Spleen (tissue), 7 donors: ENCODE data around the gene CEP63.

Source experiments
- POLR2A ChIP-seq, 3 donors: fragments of 450-650 bp; IDR thresholded peaks; one replicate each; pipeline ENCODE4 v1.5.1; 2017; ENCODE audit warnings: antibody characterized with exemption in 3 of 3, mild to moderate bottlenecking in 1 of 3
- POLR2AphosphoS5 ChIP-seq, 3 donors: sonication (generic); formaldehyde crosslinking; IDR thresholded peaks; one replicate each; pipeline ENCODE4 v1.5.1; 2017; ENCODE audit warnings: antibody characterized with exemption in 3 of 3
- TF ChIP-seq, protein P1 (sequence below), 11 experiments: fragments of 200-600 bp in 7 of 11; fragments of 450-650 bp in 4 of 11; sonication (generic) in 4 of 11; IDR thresholded peaks in 8 of 11; conservative IDR thresholded peaks in 3 of 11; 1 replicate in 7 of 11; 2 replicates in 4 of 11; pipeline versions ENCODE4 v1.4.0 to v1.8.0; 2016 to 2021; ENCODE audit warnings: antibody characterized with exemption in 11 of 11, inconsistent platforms in 4 of 11, mild to moderate bottlenecking in 1 of 11
- donor health status: DM: no; HTN: no; CAD: no; lungs with moderate emphysema.
- donor health status: DM: no; HTN: no; CAD: no.
- donor health status: DM: no; HTN: no; CAD: no.

DNA sequence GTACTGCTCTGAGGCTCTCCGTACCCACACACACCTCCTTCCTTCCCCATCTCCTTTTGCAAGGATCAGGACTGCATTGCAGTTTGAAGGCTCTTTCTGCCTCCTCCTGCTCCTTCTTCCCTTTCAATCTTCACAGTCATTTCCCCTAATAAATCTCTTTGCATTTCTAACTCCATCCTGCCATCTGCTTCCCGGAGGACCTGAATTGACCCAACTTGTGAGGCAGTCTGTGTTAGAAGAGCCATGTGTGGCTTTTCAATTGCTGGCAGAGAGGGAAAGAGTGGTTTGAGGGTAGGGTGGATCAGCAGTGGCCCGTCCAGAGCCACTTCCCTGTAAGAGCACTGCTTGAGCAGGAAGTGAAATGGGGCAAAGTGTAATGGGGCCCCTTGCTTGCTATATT lies 35.9 kb upstream of the CEP63 start:
- TF ChIP-seq, protein P1, sequence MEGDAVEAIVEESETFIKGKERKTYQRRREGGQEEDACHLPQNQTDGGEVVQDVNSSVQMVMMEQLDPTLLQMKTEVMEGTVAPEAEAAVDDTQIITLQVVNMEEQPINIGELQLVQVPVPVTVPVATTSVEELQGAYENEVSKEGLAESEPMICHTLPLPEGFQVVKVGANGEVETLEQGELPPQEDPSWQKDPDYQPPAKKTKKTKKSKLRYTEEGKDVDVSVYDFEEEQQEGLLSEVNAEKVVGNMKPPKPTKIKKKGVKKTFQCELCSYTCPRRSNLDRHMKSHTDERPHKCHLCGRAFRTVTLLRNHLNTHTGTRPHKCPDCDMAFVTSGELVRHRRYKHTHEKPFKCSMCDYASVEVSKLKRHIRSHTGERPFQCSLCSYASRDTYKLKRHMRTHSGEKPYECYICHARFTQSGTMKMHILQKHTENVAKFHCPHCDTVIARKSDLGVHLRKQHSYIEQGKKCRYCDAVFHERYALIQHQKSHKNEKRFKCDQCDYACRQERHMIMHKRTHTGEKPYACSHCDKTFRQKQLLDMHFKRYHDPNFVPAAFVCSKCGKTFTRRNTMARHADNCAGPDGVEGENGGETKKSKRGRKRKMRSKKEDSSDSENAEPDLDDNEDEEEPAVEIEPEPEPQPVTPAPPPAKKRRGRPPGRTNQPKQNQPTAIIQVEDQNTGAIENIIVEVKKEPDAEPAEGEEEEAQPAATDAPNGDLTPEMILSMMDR (IDR thresholded peaks at IDR 0.05 in 8 of 11, conservative IDR thresholded peaks at IDR 0.05 in 3 of 11): no peak
- TF ChIP-seq POLR2A (IDR thresholded peaks at IDR 0.05) (no peak), POLR2AphosphoS5 (IDR thresholded peaks at IDR 0.05) (no peak)
